Colonic mucosa (tissue), 4 donors: ENCODE data around the gene AKNA. TPM values are rescaled to one million over a fixed set of nuclear protein-coding genes. Genes with fewer than 3 reads are reported as not detected.

Source experiments
- DNase-seq: peaks from one replicate; pipeline ENCODE4 v3.0.0-alpha.2; 2020
- H3K27ac ChIP-seq: fragments of 200-600 bp; one replicate; pipeline ENCODE4 v1.8.0; 2021
- H3K27me3 ChIP-seq: fragments of 200-600 bp; one replicate; pipeline ENCODE4 v1.8.0; 2021
- H3K36me3 ChIP-seq: fragments of 200-600 bp; one replicate; pipeline ENCODE4 v1.8.0; 2021
- H3K4me1 ChIP-seq: fragments of 200-600 bp; one replicate; pipeline ENCODE4 v1.8.0; 2021; ENCODE audit warnings: mild to moderate bottlenecking
- H3K4me3 ChIP-seq: fragments of 200-600 bp; one replicate; pipeline ENCODE4 v1.8.0; 2021
- H3K9ac ChIP-seq, 2 donors: one replicate each; pipeline ENCODE4 v1.7.0; 2013; ENCODE audit warnings: control low read depth in 2 of 2, low read depth in 2 of 2, low read length in 2 of 2
- H3K9me3 ChIP-seq: fragments of 200-600 bp; one replicate; pipeline ENCODE4 v1.8.0; 2021
- CTCF ChIP-seq: fragments of 200-600 bp; IDR thresholded peaks from one replicate; pipeline ENCODE4 v1.8.0; 2022; ENCODE audit warnings: antibody characterized with exemption, mild to moderate bottlenecking
- intact Hi-C: fragments of 100-400 bp; cut with DNase I; formaldehyde crosslinking; loops from one replicate; pipeline ENCODE4 v1.14.1; 2022
- total RNA-seq, 2 donors: library from RNA; stranded (reverse); fragmentation: NEBNext Ultra II Directional in 1 of 2; extraction: Animal tissue kit (Norgen Biotek cat#: 25700) in 1 of 2; gene quantifications; one replicate each; pipeline ENCODE4 v1.2.1, GENCODE V29; 2021
- donor health status: healthy.
- donor health status: DM: no; HTN: no; CAD: no.
- donor health status: DM: no; HTN: no; CAD: no.

Gene AKNA
- total RNA-seq, 2 donors from 2014 or later = 26.9 to 44.9 TPM

GRCh38 chr9:114362394-114362793 lies 25.4 kb downstream of the AKNA start:
- peaks cover 49% of the 10 kb centered on the region for H3K36me3 ChIP-seq

GRCh38 chr9:114361542-114361941 lies 26.2 kb downstream of the AKNA start:
- DNase-seq = no peak
- H3K36me3 ChIP-seq = peaks cover 57% of the 10 kb centered on the region
- no peak overlapping the region for H3K27ac ChIP-seq
- TF ChIP-seq CTCF = no peak
- H3K27me3 ChIP-seq = no peaks in the 10 kb centered on the region
- no peak overlapping the region for H3K4me3 ChIP-seq
- intact Hi-C loops = no loop called here
- H3K4me1 ChIP-seq = peaks cover 7% of the 10 kb centered on the region
- H3K9me3 ChIP-seq = no peaks in the 10 kb centered on the region
- no peak overlapping the region for H3K9ac ChIP-seq

More at GRCh38 chr9:114362394-114362793, 25.4 kb downstream of the AKNA start:
- DNase-seq = no peak
- H3K27me3 ChIP-seq = no peaks in the 10 kb centered on the region
- peaks cover 12% of the 10 kb centered on the region for H3K4me1 ChIP-seq
- no peak for TF ChIP-seq CTCF
- H3K9me3 ChIP-seq = no peaks in the 10 kb centered on the region
- intact Hi-C loops = no loop called here
- H3K27ac ChIP-seq = no peak overlapping the region
- H3K4me3 ChIP-seq = no peak overlapping the region
- no peak overlapping the region for H3K9ac ChIP-seq

GRCh38 chr9:114359801-114360200 lies 28.0 kb downstream of the AKNA start:
- Histone ChIP-seq H3K36me3 (peaks cover 59% of the 10 kb centered on the region), H3K27ac (no peak overlapping the region), H3K9ac (no peak overlapping the region)

GRCh38 chr9:114357911-114358328 lies 29.9 kb downstream of the AKNA start:
- H3K4me1 ChIP-seq = no peaks in the 10 kb centered on the region
- no peaks in the 10 kb centered on the region for H3K9me3 ChIP-seq
- DNase-seq = no peak
- H3K9ac ChIP-seq = no peak overlapping the region
- intact Hi-C loops = no loop called here
- peaks cover 54% of the 10 kb centered on the region for H3K36me3 ChIP-seq
- TF ChIP-seq CTCF = no peak
- no peaks in the 10 kb centered on the region for H3K27me3 ChIP-seq
- no peak overlapping the region for H3K4me3 ChIP-seq
- H3K27ac ChIP-seq = no peak overlapping the region

More at GRCh38 chr9:114359801-114360200, 28.0 kb downstream of the AKNA start:
- intact Hi-C loops = no loop called here
- no peak overlapping the region for H3K4me3 ChIP-seq
- no peak for TF ChIP-seq CTCF
- no peaks in the 10 kb centered on the region for H3K27me3 ChIP-seq
- H3K4me1 ChIP-seq = no peaks in the 10 kb centered on the region
- no peak for DNase-seq
- H3K9me3 ChIP-seq = no peaks in the 10 kb centered on the region

- peaks cover 51% of the 10 kb centered on the region for H3K36me3 ChIP-seq
- H3K27me3 ChIP-seq = no peaks in the 10 kb centered on the region
- H3K9ac ChIP-seq = no peak overlapping the region
- DNase-seq = no peak
- H3K4me3 ChIP-seq = no peak overlapping the region
- intact Hi-C loops = no loop called here
- no peak for TF ChIP-seq CTCF
- no peak overlapping the region for H3K27ac ChIP-seq
- H3K9me3 ChIP-seq = no peaks in the 10 kb centered on the region
- no peaks in the 10 kb centered on the region for H3K4me1 ChIP-seq
These were observed 30.4 kb downstream of the AKNA start for GRCh38 chr9:114357360-114357759.

- no peak overlapping the region for H3K9ac ChIP-seq
- no peak for TF ChIP-seq CTCF
- no peaks in the 10 kb centered on the region for H3K27me3 ChIP-seq
- H3K4me1 ChIP-seq = no peaks in the 10 kb centered on the region
- H3K4me3 ChIP-seq = no peak overlapping the region
- no peak overlapping the region for H3K27ac ChIP-seq
- H3K36me3 ChIP-seq = peaks cover 45% of the 10 kb centered on the region
- no peak for DNase-seq
- intact Hi-C loops = no loop called here
- no peaks in the 10 kb centered on the region for H3K9me3 ChIP-seq
These were observed 31.0 kb downstream of the AKNA start for GRCh38 chr9:114356792-114357191.
